NCI-H1092 treated with DMSO at 0.1 percent for 48 hours (cell line): ENCODE data around the gene SNED1.

ENCODE experiments used
- DNase-seq: peaks from one replicate; lab custom pipeline; 2025; lab: John Stamatoyannopoulos, UW

SNED1 gene

GRCh38 chr2:241029599-241030332 lies 31.3 kb downstream of the SNED1 start:
- no peak for DNase-seq

- DNase-seq = no peak
Measured at GRCh38 chr2:241030333-241030680, 31.9 kb downstream of the SNED1 start.

GRCh38 chr2:241030883-241031282 lies 32.5 kb downstream of the SNED1 start:
- no peak for DNase-seq

- DNase-seq = no peak
Measured at GRCh38 chr2:241031436-241032165, 33.2 kb downstream of the SNED1 start.

GRCh38 chr2:241033336-241033987 lies 35.0 kb downstream of the SNED1 start:
- no peak for DNase-seq

- no peak for DNase-seq
Measured at GRCh38 chr2:241033994-241034393, 35.6 kb downstream of the SNED1 start.

- DNase-seq = no peak
Measured at GRCh38 chr2:241034490-241035141, 36.2 kb downstream of the SNED1 start.

GRCh38 chr2:241035142-241035817 lies 36.9 kb downstream of the SNED1 start:
- DNase-seq = no peak

- DNase-seq = no peak
Measured at GRCh38 chr2:241035818-241036396, 37.5 kb downstream of the SNED1 start.

GRCh38 chr2:241036397-241036963 lies 38.1 kb downstream of the SNED1 start:
- DNase-seq = peak; percentile 3

GRCh38 chr2:241036964-241037421 lies 38.6 kb downstream of the SNED1 start:
- DNase-seq = no peak

GRCh38 chr2:241037498-241037897 lies 39.1 kb downstream of the SNED1 start:
- DNase-seq = no peak

- no peak for DNase-seq
Measured at GRCh38 chr2:241038374-241039180, 40.2 kb downstream of the SNED1 start.

GRCh38 chr2:241039416-241039815 lies 41.0 kb downstream of the SNED1 start:
- DNase-seq = no peak

GRCh38 chr2:241040081-241040803 lies 41.8 kb downstream of the SNED1 start:
- DNase-seq = no peak

GRCh38 chr2:241041589-241042158 lies 43.3 kb downstream of the SNED1 start:
- DNase-seq = no peak

- DNase-seq = no peak
Measured at GRCh38 chr2:241043581-241043980, 45.2 kb downstream of the SNED1 start.

- DNase-seq = no peak
Measured at GRCh38 chr2:241047253-241048010, 49.0 kb downstream of the SNED1 start.
